ENCODE data around the gene SULT1A1.

DNA sequence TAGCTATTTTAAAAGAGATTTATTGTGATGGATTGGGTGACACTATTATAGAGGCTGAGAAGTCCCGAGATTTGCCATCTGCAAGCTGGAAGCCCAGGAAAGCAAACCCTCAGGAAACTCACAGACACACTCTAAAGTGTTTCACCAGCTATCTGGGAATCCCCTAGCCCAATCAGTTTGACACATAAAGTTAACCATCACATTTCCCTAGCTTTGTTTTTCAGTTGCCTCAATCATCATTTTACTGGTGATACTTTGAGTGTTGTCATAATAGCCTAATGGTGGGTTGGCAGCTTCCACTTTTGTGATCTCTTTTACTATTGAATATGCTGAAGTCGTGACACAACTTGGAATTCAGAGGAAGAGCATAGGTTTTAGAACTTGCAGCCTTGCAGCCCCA is 54.3 kb downstream of the SULT1A1 start:
- no peak for TF ChIP-seq YY1 (IDR thresholded peaks at IDR 0.05; ENCODE audit: insufficient read depth, insufficient read length)
- no peak for TF ChIP-seq SUZ12 (IDR thresholded peaks at IDR 0.05; ENCODE audit: extremely low read depth, insufficient read depth, insufficient read length)

Measured in NT2/D1 (cell line).